Measurements from ENCODE around the gene PRSS3.

The PRSS3 gene

DNA sequence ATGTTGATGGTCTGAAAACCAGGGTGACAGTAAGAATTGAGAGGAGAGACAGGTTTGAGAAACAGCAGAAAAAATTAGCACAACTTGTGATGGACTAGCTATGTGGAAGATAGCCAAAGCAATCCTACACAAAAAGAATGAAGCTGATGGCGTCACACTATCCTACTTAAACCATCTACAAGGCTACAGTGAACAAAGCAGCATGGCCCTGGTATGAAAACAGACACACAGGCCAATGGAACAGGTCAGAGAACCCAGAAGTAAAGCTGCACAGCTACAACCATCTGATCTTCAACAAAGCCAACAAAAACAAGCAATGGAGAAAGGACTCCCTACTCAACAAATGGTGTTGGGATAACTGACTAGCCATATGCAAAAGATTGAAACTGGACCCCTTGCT, 14.1 kb downstream of the PRSS3 start:
- DNase-seq (ENCODE audit: low read depth) = no peak
- TF ChIP-seq, protein P1, sequence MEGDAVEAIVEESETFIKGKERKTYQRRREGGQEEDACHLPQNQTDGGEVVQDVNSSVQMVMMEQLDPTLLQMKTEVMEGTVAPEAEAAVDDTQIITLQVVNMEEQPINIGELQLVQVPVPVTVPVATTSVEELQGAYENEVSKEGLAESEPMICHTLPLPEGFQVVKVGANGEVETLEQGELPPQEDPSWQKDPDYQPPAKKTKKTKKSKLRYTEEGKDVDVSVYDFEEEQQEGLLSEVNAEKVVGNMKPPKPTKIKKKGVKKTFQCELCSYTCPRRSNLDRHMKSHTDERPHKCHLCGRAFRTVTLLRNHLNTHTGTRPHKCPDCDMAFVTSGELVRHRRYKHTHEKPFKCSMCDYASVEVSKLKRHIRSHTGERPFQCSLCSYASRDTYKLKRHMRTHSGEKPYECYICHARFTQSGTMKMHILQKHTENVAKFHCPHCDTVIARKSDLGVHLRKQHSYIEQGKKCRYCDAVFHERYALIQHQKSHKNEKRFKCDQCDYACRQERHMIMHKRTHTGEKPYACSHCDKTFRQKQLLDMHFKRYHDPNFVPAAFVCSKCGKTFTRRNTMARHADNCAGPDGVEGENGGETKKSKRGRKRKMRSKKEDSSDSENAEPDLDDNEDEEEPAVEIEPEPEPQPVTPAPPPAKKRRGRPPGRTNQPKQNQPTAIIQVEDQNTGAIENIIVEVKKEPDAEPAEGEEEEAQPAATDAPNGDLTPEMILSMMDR (conservative IDR thresholded peaks at IDR 0.05; ENCODE audit: low read depth, low read length) = no peak
- H3K4me3 ChIP-seq (ENCODE audit: low read length) = no peak overlapping the region

DNA sequence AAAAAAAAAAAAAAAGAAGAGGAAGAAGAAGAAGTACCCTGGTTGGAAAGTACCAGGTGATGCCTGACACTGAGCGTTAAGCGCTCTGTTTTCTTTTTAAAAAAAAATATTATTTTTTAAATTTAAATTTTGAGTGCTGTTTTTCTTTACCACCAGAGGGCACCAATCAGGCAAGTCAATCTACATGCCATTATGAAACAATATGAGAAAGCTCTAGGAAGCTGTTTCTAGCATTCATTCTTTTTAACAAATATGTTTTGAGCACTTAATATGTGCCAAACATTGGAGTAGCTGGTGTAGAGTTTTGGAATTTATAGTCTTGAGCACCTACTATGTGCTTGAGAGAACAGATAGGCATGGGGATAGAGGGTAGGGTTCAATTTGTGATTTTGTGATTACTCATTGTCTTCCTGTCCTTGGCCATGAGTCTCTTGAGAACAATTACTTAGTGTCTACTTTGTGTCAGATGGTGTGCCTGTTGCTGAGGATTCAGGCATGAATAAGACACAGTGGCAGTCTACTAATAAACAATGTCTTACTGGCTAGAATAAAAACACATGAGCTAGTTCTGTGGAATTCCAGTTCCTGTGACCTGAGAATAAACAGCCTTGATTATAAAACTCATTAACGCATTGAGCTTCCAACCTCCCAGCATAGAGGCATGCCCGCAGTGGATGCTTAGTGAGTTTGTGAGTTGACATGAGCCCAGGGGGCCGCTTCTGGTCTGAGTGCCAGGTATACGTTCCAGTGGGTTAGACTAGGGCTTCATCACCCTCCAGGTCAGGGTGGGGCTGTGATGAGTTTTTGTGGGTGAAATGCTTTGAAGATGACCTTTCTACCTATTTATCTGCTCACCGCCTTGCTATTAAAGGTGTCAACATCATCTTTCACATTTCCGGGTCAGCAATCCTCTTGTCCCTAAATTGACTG, 18.6 kb downstream of the PRSS3 start:
- H3K4me3 ChIP-seq (ENCODE audit: low read length) = no peak overlapping the region
- TF ChIP-seq, protein P1 (conservative IDR thresholded peaks at IDR 0.05; ENCODE audit: low read depth, low read length) = peak; percentile 64
- DNase-seq (ENCODE audit: low read depth) = peak; percentile 81

DNA sequence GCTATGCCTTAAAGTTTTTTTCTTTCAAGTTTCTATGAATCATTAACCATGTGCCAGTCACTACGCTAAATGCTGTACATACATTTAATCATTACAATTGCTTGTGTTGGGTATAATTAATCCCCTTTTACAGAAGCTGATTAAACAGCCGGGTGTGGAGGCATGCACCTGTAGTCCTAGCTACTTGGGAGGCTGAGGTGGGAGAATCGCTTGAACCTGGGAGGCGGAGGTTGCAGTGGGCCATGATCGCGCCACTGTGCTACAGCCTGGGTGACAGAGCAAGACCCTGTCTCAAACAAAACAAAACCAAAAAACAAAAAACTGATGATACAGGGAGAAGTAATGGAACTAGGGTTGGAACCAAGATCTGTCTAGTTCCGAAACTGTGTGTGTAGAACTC, 20.4 kb downstream of the PRSS3 start:
- H3K4me3 ChIP-seq (ENCODE audit: low read length) = no peak overlapping the region
- no peak for DNase-seq (ENCODE audit: low read depth)
- TF ChIP-seq, protein P1 (conservative IDR thresholded peaks at IDR 0.05; ENCODE audit: low read depth, low read length) = no peak

DNA sequence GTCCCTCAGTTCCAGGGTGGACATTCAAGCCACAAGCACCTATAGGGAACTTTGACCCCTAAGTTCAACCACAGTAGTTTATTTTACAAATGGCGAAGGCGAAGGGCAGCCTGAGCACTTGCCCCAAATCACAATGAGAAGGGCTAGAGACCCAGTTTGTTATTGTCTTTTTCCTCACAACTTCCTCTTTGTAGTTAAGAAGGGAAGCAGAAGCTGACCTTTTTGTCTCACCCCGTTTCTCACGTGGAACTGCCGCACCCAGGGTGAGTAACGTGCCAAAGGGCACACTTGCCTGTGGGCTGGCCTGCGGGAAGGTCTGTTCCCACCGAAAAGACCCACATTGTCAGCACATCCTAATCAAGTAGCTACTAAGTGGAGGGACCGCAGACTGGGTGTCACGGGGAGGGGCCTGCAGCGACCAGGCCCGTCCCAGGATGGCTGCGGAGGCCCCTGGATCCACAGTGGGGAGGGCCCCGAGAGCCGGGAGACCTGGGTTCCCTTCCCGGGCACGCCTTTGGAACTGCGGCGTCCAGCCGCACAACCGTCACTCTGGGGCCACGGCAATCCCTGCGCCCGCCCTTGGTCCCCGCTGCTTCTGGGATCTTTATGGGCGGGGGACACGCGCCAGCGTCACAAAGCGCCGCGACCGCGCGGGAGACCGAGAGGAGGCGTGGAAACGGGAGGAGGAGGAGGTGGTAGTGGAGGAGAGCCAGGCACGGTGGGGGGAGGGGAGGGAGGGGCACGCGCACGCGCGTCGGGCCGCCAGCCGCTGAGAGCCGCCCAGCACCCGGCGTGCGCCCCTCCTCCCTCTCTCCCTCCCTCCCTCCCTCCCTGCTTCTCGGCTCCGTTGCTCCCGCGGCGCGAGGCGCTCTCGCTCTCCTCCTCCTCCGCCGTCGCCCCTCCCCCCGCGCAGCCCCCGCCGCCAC, 21.2 kb downstream of the PRSS3 start, which contains the start of gene UBE2R2:
Gene UBE2R2, plus strand, starts transcription at position 834 of the 926 bp plus-strand sequence. CDS start 598 bp downstream, outside the sequence.
- TF ChIP-seq, protein P1 (conservative IDR thresholded peaks at IDR 0.05; ENCODE audit: low read depth, low read length) = no peak
- DNase-seq (ENCODE audit: low read depth) = peak; percentile 59

DNA sequence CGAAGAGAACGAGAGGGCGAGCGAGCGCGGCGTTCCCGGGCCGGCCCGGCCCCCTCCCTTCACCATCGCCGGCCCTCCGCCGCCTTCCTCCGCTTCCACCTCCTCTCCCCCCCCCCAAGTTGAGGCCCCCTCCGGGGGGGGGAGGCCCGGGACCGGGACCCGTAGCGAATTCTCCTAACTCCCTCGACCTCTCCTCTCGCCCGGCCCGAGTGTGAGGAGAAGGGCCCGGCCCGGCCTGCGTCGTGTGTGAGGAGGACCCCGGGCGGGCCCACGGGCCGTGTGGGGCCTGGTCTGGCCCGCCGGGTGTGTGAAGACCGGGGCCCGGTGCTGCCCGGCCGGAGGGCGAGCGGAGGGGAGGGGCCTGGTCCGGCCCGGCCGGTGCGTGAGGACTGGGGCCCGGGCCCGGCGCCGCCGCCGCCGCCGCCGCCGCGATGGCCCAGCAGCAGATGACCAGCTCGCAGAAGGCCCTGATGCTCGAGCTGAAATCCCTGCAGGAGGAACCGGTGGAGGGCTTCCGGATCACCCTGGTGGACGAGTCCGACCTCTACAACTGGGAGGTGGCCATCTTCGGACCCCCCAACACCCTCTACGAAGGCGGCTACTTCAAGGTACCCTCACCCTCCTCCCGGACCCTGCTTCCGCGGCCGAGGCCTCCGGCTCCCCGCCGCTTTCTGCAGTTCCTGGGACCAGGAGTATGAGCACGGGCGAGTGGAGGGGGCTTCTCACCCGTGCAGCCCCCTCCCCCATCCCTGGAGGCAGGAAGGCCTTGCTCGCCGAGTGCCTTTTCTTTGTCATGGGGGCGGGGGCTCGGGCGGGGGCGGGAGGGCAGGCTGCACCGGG, 22.2 kb downstream of the PRSS3 start:
- no peak for DNase-seq (ENCODE audit: low read depth)
- H3K4me3 ChIP-seq (ENCODE audit: low read length) = peak overlapping the region; percentile 93
- TF ChIP-seq, protein P1 (conservative IDR thresholded peaks at IDR 0.05; ENCODE audit: low read depth, low read length) = peak; percentile 32

More for the DNA sequence above, 21.2 kb downstream of the PRSS3 start, which contains the start of gene UBE2R2:
- H3K4me3 ChIP-seq (ENCODE audit: low read length) = peak within 1 kb of the TSS; percentile 93

DNA sequence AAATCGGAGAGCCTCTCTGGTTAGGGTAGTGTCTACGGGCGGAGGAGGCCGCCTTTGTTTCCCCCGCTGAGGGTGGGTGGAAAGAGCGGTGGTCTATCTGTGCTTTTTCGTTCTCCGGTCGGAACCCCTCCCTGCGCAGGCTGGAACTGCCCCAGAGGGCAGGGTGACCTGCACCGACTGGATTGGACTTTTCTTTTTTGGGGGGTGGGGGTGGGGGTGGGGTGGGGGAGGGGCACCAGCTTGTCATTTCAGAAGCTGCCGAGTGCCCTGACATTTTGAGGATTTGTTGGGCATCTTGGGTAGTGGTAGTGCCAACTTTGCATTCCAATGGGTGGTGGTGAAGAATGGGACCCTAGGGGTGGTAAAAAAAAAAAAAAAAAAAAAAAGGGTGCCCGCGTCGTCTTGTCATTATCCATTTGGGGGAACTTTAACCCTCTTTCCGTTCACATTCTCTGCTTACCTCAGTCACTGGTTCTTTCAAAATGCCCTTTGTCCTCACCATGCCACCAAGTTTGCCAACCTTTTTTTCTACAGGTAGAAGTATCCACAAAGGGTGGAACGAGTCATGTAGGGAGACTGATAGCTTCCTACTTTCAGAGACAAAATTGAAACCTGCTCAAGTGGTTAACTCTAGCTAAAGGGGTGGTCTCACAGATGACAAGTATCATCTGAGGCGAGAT, 22.9 kb downstream of the PRSS3 start:
- no peak for DNase-seq (ENCODE audit: low read depth)
- peak overlapping the region; percentile 93 for H3K4me3 ChIP-seq (ENCODE audit: low read length)
- TF ChIP-seq, protein P1 (conservative IDR thresholded peaks at IDR 0.05; ENCODE audit: low read depth, low read length) = no peak

All from retinal pigment epithelial cell (primary cell).